ENCODE measurements around the gene TARP.

The TARP gene

DNA sequence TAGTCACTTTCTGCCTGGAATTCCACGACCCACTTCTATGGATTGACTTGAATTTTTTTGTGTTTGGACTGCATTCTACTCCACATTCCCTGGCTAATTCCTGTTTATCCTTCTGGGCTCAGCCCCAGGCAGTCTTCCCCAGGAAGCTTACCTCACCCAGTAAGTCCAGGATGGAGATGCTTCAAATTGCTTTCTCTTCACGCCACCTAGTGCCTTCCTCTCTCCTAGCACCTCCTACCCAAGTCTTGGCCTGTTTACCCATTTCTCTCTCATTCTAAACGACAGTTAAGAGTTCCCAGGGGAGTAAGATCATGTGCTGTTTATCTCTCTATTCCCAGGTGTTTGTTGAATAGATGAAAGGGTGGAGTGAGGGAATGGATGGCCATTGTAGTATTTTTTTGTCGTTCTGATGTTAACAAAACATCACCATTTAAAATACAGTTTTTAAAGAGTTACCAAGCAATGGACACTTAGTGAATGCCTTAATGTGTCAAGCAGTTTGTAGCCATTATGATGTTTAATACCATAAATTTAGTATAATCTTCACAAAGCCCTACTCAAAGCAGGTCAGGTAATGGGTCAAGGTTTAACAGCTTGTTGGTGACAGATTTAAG lies 45.5 kb upstream of the TARP start:
- ChIA-PET POLR2A (no interaction called here), CTCF (interaction anchor here (0.5 to 2.6 kb wide), 13 partner anchors 11 to 402 kb away, joined by 3 to 13 read pairs (median 3); partner anchors contain the start of genes SFRP4 and STARD3NL), RAD21 (ENCODE audit: low non-redundant PET in 1 of 2, low total read pairs in 2 of 2, uncharacterized antibody in 2 of 2, unreplicated experiment in 2 of 2) (interaction anchor here (1.3 kb wide), 2 partner anchors 103 kb away, joined by 3 to 4 read pairs; no protein-coding TSS in a partner anchor)
- ATAC-seq (peak; percentile 95), DNase-seq (ENCODE audit: low read depth, low spot score) (peak; percentile 40)
- H3K4me3 ChIP-seq (replicated peaks in 1 of 2; ENCODE audit: low read depth in 1 of 2, low read length in 2 of 2): no peak overlapping the region
- no TSS peak for BruUV-seq (replicated peaks)
- H3K4me2 ChIP-seq (ENCODE audit: low read length): no peak overlapping the region
- H3K9ac ChIP-seq (ENCODE audit: low read length): no peak overlapping the region
- H2AFZ ChIP-seq (ENCODE audit: low read depth, low read length, poor library complexity, severe bottlenecking): no peak overlapping the region
- TF ChIP-seq RAD21 (IDR thresholded peaks at IDR 0.05; ENCODE audit: low read depth) (peak; percentile 72), CTCF (IDR thresholded peaks at IDR 0.05 in 2 of 3, conservative IDR thresholded peaks at IDR 0.05 in 1 of 3; ENCODE audit: borderline replicate concordance in 1 of 3, insufficient read depth in 1 of 3, low read depth in 2 of 3, low read length in 2 of 3) (peak; percentile 50 to 78 (median 70)), YY1 (IDR thresholded peaks at IDR 0.05; ENCODE audit: extremely low read depth, insufficient replicate concordance, low read depth, low read length) (no peak)
- TF ChIP-seq, protein P1, sequence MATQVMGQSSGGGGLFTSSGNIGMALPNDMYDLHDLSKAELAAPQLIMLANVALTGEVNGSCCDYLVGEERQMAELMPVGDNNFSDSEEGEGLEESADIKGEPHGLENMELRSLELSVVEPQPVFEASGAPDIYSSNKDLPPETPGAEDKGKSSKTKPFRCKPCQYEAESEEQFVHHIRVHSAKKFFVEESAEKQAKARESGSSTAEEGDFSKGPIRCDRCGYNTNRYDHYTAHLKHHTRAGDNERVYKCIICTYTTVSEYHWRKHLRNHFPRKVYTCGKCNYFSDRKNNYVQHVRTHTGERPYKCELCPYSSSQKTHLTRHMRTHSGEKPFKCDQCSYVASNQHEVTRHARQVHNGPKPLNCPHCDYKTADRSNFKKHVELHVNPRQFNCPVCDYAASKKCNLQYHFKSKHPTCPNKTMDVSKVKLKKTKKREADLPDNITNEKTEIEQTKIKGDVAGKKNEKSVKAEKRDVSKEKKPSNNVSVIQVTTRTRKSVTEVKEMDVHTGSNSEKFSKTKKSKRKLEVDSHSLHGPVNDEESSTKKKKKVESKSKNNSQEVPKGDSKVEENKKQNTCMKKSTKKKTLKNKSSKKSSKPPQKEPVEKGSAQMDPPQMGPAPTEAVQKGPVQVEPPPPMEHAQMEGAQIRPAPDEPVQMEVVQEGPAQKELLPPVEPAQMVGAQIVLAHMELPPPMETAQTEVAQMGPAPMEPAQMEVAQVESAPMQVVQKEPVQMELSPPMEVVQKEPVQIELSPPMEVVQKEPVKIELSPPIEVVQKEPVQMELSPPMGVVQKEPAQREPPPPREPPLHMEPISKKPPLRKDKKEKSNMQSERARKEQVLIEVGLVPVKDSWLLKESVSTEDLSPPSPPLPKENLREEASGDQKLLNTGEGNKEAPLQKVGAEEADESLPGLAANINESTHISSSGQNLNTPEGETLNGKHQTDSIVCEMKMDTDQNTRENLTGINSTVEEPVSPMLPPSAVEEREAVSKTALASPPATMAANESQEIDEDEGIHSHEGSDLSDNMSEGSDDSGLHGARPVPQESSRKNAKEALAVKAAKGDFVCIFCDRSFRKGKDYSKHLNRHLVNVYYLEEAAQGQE (IDR thresholded peaks at IDR 0.05; ENCODE audit: low read depth): no peak
- intact Hi-C loops (cut with micrococcal nuclease): loop anchor here (1.0 to 5.0 kb wide), 2 partner anchors 97 to 212 kb away; no protein-coding TSS in a partner anchor
- no peaks in the 10 kb centered on the region for H3K36me3 ChIP-seq (ENCODE audit: control insufficient read depth in 1 of 2, insufficient read depth in 2 of 2, low read length in 2 of 2)
- H3K27me3 ChIP-seq (ENCODE audit: insufficient read depth, low read length): 0 out of 2 replicates have a peak, but pooled peaks cover 6% of the 10 kb centered on the region
- H3K4me1 ChIP-seq (ENCODE audit: control insufficient read depth in 1 of 2, insufficient read depth in 2 of 2, low read length in 2 of 2): peaks cover 4 to 10% of the 10 kb centered on the region in 2 experiments; a peak in 2 of 4 replicates
- no peaks in the 10 kb centered on the region for H3K9me2 ChIP-seq (ENCODE audit: insufficient read depth)
- no peaks in the 10 kb centered on the region for H3K9me3 ChIP-seq (ENCODE audit: control insufficient read depth in 1 of 2, insufficient read depth in 1 of 2, low read depth in 1 of 2, low read length in 2 of 2)
- no peaks in the 10 kb centered on the region for H3K79me2 ChIP-seq (ENCODE audit: insufficient read depth, low read length)
- H3K27ac ChIP-seq (ENCODE audit: low read depth, low read length): no peak overlapping the region
- no peaks in the 10 kb centered on the region for H4K20me1 ChIP-seq (ENCODE audit: insufficient read depth)
